HG02870 (cell line): ENCODE measurements around the gene ELOA.
"Not testable (repeated sequence)": the region's sequence is repeated elsewhere in the genome, so short reads cannot be mapped to it uniquely, and the experiment has no call there.

Source experiments
- ATAC-seq: cut with Tn5 transposase; IDR thresholded peaks from one replicate; pipeline ENCODE4 v1.9.1; 2021; ENCODE audit warnings: mild to moderate bottlenecking, moderate library complexity; ENCODE audit not compliant: unreplicated experiment

Gene ELOA

DNA sequence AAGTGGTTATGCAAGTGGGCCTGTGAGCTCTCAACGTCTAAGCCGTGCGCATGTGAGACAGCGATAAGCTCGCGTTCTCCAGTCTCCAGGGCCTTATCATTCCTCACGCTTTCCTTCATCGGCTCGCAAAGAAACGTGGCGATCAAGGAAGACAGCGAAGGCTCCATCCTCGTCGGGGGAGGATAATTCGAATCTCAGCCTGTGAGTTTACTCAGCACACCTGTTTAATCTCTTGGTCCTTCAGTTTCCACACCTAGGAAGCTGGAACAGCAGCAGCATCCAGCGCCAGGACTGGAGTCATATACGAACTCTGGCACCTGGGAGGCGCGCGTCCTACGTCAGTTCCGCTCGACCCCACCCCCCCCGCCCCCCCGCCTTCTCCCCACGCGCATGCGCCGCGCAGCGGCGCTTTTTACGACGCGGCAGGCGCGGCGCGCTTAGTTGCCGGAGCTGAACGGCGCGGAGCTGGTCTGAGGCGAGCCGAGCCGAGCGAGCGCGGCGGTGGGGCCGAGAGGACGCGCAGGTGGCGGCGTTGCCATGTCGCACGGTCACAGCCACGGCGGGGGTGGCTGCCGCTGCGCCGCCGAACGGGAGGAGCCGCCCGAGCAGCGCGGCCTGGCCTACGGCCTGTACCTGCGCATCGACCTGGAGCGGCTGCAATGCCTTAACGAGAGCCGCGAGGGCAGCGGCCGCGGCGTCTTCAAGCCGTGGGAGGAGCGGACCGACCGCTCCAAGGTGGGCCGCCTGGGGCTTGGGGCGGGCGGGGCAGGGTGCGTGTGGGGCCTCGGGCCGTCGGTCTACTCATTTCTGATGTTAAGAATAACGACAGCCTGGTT is 34.9 kb downstream of the ELOA start, which contains the start of gene PITHD1:
Gene PITHD1, plus strand, starts transcription at position 440 of the 836 bp plus-strand sequence. Its CDS starts 98 bp downstream, at position 538.
- ATAC-seq: peak; percentile 60

DNA sequence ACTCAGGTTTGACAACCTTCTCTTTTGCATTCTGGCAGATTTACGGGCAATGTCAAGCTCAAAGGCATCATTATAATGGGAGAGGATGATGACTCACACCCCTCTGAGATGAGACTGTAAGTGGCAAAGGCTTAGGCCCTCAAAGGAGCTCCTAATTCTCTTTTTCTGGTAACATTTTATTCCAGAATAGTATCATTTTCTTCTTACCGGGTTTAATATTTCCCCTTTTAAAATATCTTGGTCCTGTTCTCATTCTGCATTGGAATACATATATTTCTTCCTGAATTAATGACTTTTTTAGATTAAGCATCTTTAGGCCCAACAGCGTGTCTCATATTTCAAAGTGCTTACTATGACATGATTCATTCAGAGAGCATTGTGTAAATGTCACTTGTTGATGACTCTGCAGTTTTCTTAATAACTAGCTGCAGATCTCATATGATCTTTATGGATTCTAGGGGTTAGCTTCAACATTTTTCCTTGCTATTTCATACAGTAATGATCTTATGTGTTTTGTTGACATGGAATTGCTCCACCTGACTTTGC is 36.6 kb downstream of the ELOA start:
- ATAC-seq: no peak

DNA sequence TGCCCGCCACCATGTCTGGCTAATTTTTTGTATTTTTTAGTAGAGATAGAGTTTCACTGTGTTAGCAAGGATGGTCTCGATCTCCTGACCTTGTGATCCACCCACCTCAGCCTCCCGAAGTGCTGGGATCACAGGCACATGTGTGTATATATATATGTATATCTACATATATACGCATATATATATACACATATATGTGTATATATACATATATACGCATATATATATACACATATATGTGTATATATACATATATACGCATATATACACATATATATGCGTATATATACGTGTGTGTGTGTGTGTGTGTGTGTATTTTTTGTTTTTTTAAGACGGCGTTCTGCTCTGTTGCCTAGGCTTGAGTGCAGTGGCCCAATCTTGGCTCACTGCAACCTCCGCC is 39.9 kb downstream of the ELOA start:
- not testable (repeated sequence) for ATAC-seq

- ATAC-seq: no peak
Measured at GRCh38 chr1:23784846-23785245, 41.6 kb downstream of the ELOA start.

GRCh38 chr1:23787701-23788100 is 44.4 kb downstream of the ELOA start:
- ATAC-seq: no peak

DNA sequence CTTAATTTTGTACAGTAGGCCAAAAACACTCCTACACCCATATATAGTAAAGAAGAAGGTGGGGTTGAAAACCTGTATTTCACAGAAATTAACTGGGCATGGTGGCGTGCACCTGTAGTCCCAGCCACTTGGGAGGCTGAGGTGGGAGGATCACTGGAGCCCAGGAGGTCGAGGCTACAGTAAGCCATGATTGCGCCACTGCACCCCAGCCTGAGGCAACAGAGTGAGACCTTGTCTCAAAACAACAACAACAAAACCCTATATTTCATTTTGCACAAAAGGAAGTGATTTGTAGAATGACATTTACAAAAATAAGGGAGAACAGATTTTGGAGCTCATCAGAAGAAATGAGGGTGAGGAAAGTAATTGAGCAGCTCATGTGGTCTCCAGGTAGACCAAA is 45.4 kb downstream of the ELOA start:
- no peak for ATAC-seq

GRCh38 chr1:23790696-23791515 is 47.6 kb downstream of the ELOA start, which contains the start of gene LYPLA2:
LYPLA2 (plus strand) TSS chr1:23791145; CDS start chr1:23792683, 1,538 bp downstream.
- ATAC-seq: peak; percentile 81

DNA sequence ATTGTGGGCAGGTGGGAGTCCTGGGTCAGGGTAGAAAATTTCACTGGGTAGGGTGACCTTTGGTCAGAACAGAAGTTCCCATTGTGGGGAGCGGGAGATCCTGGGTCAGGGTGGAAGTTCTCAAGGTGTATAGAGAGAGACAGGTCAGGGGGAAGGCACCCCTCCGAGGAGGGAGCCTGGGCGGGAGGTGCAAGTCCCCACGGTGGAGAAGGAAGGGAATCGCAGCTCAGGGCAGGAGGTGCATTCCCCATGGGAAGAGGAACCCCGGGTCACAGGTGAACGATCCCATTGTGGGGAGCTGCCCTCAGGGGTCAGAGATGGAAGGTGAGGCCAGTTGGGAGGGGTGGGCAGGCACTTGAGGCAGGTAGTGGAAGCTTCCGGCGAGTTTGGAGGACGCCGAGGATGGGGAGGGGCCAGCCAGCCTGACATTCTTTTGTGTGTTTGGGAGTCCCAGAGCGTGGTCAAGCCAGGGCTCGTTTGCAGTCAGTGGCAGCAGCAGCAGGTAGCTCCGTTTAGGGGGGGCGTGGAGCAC is 48.3 kb downstream of the ELOA start:
- ATAC-seq: no peak

DNA sequence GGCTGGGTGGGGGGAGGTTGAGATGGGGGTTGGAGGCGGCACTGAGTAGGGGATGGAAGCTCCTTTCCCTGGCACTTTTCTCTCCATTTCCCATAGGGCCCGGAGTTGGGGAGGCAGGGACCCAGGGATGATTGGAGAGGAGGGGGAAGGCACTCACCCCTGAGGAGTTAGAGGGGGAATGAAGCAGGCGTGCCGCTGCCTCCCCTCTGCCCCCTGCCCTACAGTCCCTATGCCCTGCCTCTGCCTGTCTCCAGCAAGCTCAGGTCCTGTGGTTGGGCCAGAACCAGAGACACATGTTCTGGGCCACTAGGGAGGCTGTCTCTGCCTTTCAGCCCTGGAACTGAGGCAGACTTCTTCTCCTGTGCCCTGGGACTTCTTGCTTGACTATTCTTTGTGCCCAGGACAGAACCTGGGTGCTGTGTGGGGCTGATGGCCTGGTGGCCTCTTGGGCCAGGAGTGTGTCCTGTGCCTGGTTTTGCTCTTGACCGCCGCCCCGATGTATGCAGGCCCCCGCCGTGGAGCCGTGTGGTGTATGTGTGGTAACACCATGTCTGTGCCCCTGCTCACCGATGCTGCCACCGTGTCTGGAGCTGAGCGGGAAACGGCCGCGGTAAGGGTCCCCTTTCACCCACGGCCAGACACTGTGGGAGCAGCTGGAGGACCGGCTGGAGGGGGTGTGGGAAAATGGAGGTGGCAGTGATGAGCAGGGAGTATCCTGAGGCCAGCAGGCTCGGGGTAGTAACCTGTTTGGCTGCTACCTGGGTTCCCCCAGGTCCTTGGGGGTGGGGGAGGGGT is 49.1 kb downstream of the ELOA start:
- ATAC-seq: no peak

- no peak for ATAC-seq
Measured at GRCh38 chr1:23793018-23793781, 49.9 kb downstream of the ELOA start.

DNA sequence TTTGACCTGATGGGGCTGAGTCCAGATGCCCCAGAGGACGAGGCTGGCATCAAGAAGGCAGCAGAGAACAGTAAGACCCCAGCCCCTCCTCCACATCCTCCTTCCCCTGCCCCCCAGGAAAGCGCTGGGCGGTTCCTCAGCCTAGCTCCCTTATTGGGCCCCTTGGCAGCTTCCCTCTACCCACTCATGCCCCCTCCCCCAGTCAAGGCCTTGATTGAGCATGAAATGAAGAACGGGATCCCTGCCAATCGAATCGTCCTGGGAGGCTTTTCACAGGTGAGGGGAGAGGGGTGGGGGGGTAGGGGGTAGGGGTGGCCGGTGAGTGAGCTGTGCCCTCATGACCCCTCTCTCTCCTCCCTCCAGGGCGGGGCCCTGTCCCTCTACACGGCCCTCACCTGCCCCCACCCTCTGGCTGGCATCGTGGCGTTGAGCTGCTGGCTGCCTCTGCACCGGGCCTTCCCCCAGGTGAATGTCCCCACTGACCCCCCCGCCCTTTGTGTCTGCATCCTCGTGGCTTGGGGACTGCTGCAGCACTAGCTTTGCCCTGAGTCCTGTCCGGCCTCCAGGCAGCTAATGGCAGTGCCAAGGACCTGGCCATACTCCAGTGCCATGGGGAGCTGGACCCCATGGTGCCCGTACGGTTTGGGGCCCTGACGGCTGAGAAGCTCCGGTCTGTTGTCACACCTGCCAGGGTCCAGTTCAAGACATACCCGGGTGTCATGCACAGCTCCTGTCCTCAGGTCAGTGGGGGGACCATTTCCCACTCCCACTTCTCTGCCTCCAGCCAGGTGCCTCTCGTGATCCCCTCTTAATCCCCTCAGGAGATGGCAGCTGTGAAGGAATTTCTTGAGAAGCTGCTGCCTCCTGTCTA is 50.8 kb downstream of the ELOA start:
- no peak for ATAC-seq

- ATAC-seq: not testable (repeated sequence)
Measured at GRCh38 chr1:23794732-23795182, 51.5 kb downstream of the ELOA start.

DNA sequence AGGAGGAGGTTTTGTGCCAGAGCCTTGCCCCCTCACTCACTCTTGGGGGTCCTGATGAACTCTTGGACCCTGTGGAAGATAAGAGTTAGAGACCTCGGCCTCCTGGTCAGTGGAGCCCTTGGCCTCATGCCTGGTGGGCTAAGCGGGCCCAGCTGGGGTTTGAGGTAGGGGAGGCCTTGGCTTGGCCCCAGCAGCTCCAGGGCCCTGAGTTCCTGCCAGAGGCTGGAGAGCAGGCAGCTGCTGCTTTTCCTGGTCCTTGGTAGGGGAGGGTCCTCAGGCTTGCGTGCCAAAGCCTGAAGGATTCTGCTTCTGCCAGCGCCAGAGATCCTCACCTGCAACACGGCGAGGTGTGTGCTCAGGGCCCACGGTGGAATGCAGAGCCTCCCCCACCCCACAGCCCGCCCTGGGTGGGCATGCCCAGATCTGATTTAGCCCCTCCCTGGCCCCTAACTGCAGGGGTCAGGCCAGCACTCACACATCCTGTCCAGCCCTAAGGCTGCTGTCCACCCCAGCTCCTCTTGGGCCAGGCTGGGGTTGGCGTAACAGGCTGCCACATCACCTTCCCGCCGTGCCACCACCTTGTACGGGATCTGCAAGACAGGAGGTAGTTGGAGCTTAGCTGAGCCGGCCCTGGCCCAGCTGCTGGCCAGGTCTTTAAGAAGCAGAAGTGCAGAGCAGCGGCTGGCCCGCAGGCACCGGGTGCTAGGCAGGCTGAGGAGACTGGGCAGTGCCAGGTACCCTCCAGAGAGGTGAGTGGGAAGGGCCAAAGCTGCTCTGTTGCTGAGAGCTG is 52.6 kb downstream of the ELOA start:
- no peak for ATAC-seq

DNA sequence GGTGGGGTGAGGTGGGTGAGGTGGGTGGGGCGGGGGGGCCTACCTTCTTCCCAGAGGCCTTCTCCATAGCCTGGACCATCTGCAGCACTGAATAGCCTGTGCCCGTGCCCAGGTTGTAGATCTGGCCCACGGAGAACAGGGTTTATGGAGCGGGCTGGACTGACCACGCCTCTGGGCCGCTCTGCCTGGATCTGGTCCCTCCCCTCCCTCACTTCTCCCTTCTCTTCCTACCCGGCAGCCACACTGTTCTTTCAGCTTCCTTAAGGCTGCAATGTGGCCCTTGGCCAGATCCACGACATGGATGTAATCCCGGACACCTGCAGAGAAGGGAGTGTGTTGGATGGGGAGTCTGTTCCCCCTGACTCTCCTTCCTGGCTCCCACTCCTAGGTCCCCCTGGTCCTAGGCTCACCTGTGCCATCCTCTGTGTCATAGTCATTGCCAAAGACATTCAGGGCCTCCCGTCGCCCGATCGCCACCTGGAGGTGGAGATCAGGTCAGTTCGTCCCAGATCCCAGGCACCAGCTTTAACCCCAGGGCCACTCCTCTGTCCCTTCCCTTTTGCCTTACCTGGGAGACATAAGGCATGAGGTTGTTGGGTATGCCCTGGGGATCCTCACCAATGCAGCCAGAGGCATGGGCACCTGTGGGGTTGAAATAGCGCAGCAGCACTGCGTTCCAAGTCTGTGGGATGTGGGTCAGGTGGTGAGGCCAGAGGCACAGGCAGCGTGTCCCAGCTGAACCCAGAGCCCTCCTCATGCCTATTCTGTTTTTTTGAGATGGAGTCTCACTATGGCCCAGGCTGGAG is 53.4 kb downstream of the ELOA start:
- ATAC-seq: no peak

- ATAC-seq: no peak
Measured at GRCh38 chr1:23797478-23798448, 54.5 kb downstream of the ELOA start.

DNA sequence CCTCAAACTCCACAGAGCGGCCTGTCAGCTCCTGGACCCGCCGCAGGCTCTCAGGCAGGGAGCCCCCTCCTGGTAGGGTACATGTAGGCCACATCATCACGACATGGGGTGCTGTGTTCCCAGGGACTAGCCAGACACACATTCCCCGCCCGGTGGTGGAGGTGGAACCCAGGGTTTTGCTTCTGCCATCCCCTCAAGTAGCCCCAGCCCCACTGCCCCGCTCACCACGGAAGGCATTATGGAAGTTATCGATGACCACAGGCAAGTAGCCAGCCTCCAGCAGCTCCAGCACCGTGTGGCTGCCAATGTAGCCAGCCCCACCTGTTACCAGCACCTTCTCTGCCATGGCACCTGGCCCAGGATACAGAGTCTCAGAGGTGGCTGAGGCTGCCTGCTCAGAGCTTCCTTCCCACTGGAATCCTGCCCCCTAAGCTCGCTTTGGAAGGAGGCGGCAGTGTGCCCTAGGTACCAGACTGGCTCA is 55.4 kb downstream of the ELOA start:
- no peak for ATAC-seq
